ENCODE data around the gene S100A9.

DNA sequence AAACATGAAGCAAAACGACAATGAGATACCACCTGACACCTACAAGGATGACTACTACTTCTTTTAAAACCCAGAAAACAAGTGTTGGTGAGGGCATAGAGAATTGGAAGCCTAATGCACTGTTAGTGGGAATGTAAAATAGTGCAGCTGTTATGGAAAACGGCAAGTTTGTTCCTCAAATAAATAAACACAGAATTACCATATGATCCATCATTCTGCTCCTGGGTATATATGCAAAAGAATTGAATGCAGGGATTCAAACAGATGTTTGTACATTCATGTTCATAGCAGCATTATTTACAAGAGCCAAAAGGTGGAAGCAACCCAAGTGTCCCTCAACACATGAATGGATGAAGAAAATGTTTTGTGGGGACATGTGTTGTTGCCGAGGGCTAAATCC lies 34.6 kb downstream of the S100A9 start:
- TF ChIP-seq, protein P1, sequence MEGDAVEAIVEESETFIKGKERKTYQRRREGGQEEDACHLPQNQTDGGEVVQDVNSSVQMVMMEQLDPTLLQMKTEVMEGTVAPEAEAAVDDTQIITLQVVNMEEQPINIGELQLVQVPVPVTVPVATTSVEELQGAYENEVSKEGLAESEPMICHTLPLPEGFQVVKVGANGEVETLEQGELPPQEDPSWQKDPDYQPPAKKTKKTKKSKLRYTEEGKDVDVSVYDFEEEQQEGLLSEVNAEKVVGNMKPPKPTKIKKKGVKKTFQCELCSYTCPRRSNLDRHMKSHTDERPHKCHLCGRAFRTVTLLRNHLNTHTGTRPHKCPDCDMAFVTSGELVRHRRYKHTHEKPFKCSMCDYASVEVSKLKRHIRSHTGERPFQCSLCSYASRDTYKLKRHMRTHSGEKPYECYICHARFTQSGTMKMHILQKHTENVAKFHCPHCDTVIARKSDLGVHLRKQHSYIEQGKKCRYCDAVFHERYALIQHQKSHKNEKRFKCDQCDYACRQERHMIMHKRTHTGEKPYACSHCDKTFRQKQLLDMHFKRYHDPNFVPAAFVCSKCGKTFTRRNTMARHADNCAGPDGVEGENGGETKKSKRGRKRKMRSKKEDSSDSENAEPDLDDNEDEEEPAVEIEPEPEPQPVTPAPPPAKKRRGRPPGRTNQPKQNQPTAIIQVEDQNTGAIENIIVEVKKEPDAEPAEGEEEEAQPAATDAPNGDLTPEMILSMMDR (conservative IDR thresholded peaks at IDR 0.05) = no peak
- TF ChIP-seq ZFX (IDR thresholded peaks at IDR 0.05) = no peak

Measured in C4-2B (cell line).